Astrocyte (in vitro differentiated cells and primary cell): ENCODE data around the gene SLITRK5. TPM values are rescaled to one million over a fixed set of nuclear protein-coding genes. Genes with fewer than 3 reads are reported as not detected.

Experiments
- DNase-seq: peaks from one replicate; pipeline ENCODE4 v3.0.0-alpha.2; 2010; ENCODE audit warnings: low read depth
- FAIRE-seq: peaks from 2 replicates; lab custom pipeline; 2011; peaks lifted over from hg19 to GRCh38; lab: Jason Lieb, UNC
- H2AFZ ChIP-seq: 2 replicates; pipeline ENCODE4 v1.6.0; 2012; ENCODE audit warnings: low read depth, low read length, inconsistent platforms
- H3K27ac ChIP-seq: 2 replicates; pipeline ENCODE4 v1.5.1; 2011; ENCODE audit warnings: low read depth, low read length, inconsistent platforms
- H3K27me3 ChIP-seq: 2 replicates; pipeline ENCODE4 v1.6.0; 2011; ENCODE audit warnings: low read length, inconsistent platforms; ENCODE audit not compliant: insufficient read depth
- H3K36me3 ChIP-seq: 2 replicates; pipeline ENCODE4 v1.5.1; 2011; ENCODE audit warnings: low read length, inconsistent platforms; ENCODE audit not compliant: insufficient read depth
- H3K4me1 ChIP-seq: 2 replicates; pipeline ENCODE4 v1.5.1; 2011; ENCODE audit warnings: low read length, inconsistent platforms; ENCODE audit not compliant: insufficient read depth
- H3K4me2 ChIP-seq: 2 replicates; pipeline ENCODE4 v1.6.0; 2012; ENCODE audit warnings: low read length, inconsistent platforms
- H3K4me3 ChIP-seq: 2 replicates; pipeline ENCODE4 v1.5.1; 2011; ENCODE audit warnings: low read depth, mild to moderate bottlenecking, low read length, inconsistent platforms; ENCODE audit not compliant: insufficient read depth
- H3K79me2 ChIP-seq: 2 replicates; pipeline ENCODE4 v1.6.0; 2012; ENCODE audit warnings: mild to moderate bottlenecking, low read length, inconsistent platforms; ENCODE audit not compliant: insufficient read depth
- H3K9ac ChIP-seq: 2 replicates; pipeline ENCODE4 v1.6.0; 2012; ENCODE audit warnings: mild to moderate bottlenecking, low read length, inconsistent platforms
- H3K9me3 ChIP-seq: 2 replicates; pipeline ENCODE4 v1.5.1; 2012; ENCODE audit warnings: low read depth, mild to moderate bottlenecking, low read length, inconsistent platforms; ENCODE audit not compliant: insufficient read depth
- H4K20me1 ChIP-seq: 2 replicates; pipeline ENCODE4 v1.6.0; 2012; ENCODE audit warnings: low read length, inconsistent platforms; ENCODE audit not compliant: insufficient read depth
- H3K27ac Mint-ChIP-seq: one replicate; pipeline ENCODE4 v1.8.0; 2021; ENCODE audit warnings: mild to moderate bottlenecking, mixed read lengths; ENCODE audit not compliant: unreplicated experiment
- H3K27me3 Mint-ChIP-seq: one replicate; pipeline ENCODE4 v1.8.0; 2021; ENCODE audit warnings: low read depth, mixed read lengths; ENCODE audit not compliant: unreplicated experiment
- H3K36me3 Mint-ChIP-seq: one replicate; pipeline ENCODE4 v1.8.0; 2021; ENCODE audit warnings: low read depth, mixed read lengths; ENCODE audit not compliant: unreplicated experiment
- H3K4me1 Mint-ChIP-seq: one replicate; pipeline ENCODE4 v1.8.0; 2021; ENCODE audit warnings: low read depth, mixed read lengths; ENCODE audit not compliant: unreplicated experiment
- H3K4me3 Mint-ChIP-seq: one replicate; pipeline ENCODE4 v1.8.0; 2021; ENCODE audit warnings: mild to moderate bottlenecking, moderate library complexity, mixed read lengths; ENCODE audit not compliant: unreplicated experiment
- H3K9me3 Mint-ChIP-seq: one replicate; pipeline ENCODE4 v1.8.0; 2021; ENCODE audit warnings: mild to moderate bottlenecking, mixed read lengths; ENCODE audit not compliant: unreplicated experiment
- EZH2 ChIP-seq: IDR thresholded peaks from 2 replicates; pipeline ENCODE4 v1.6.1; 2012; ENCODE audit warnings: mild to moderate bottlenecking, low read length, inconsistent platforms; ENCODE audit not compliant: insufficient read depth
- total RNA-seq: library from RNA; stranded (reverse); gene quantifications from 2 replicates; pipeline ENCODE4 v1.2.1, GENCODE V29; 2021
- TF ChIP-seq, protein P1 (sequence below): IDR thresholded peaks from 2 replicates; pipeline ENCODE4 v1.5.1; 2011; ENCODE audit warnings: low read depth, mild to moderate bottlenecking, inconsistent platforms, low read length, moderate library complexity; ENCODE audit not compliant: insufficient read depth

The SLITRK5 gene
- total RNA-seq, 1 donor from 2014 or later, result 2.0 TPM

GRCh38 chr13:87677496-87678371 is 6.6 kb downstream of the SLITRK5 start:
- Mint-ChIP-seq H3K36me3 (peaks cover 15% of the 10 kb centered on the region), H3K9me3 (peaks cover 7% of the 10 kb centered on the region), H3K27ac (no peak overlapping the region), H3K4me3 (peak overlapping the region; percentile 81), H3K4me1 (peaks cover 3% of the 10 kb centered on the region), H3K27me3 (peaks cover 42% of the 10 kb centered on the region)
- H3K4me2 ChIP-seq, result peak overlapping the region; percentile 93
- no peaks in the 10 kb centered on the region for H3K36me3 ChIP-seq
- no peaks in the 10 kb centered on the region for H4K20me1 ChIP-seq
- H3K4me1 ChIP-seq, result peaks cover 18% of the 10 kb centered on the region
- no peak overlapping the region for H3K27ac ChIP-seq
- peaks cover 40% of the 10 kb centered on the region for H3K27me3 ChIP-seq
- no peaks in the 10 kb centered on the region for H3K9me3 ChIP-seq
- peak; percentile 61 for TF ChIP-seq EZH2
- TF ChIP-seq, protein P1, sequence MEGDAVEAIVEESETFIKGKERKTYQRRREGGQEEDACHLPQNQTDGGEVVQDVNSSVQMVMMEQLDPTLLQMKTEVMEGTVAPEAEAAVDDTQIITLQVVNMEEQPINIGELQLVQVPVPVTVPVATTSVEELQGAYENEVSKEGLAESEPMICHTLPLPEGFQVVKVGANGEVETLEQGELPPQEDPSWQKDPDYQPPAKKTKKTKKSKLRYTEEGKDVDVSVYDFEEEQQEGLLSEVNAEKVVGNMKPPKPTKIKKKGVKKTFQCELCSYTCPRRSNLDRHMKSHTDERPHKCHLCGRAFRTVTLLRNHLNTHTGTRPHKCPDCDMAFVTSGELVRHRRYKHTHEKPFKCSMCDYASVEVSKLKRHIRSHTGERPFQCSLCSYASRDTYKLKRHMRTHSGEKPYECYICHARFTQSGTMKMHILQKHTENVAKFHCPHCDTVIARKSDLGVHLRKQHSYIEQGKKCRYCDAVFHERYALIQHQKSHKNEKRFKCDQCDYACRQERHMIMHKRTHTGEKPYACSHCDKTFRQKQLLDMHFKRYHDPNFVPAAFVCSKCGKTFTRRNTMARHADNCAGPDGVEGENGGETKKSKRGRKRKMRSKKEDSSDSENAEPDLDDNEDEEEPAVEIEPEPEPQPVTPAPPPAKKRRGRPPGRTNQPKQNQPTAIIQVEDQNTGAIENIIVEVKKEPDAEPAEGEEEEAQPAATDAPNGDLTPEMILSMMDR, result no peak
- FAIRE-seq (no peak), DNase-seq (no peak)
- H2AFZ ChIP-seq, result peak overlapping the region; percentile 78
- no peaks in the 10 kb centered on the region for H3K79me2 ChIP-seq
- peak overlapping the region; percentile 60 for H3K4me3 ChIP-seq
- H3K9ac ChIP-seq, result peak overlapping the region; percentile 4

DNA sequence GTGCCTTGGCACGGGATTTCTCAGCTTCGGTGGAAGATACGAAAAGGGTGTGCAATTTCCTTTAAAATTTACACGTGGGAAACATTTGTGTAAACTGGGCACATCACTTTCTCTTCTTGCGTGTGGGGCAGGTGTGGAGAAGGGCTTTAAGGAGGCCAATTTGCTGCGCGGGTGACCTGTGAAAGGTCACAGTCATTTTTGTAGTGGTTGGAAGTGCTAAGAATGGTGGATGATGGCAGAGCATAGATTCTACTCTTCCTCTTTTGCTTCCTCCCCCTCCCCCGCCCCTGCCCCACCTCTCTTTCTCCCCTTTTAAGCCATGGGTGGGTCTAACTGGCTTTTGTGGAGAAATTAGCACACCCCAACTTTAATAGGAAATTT is 7.2 kb downstream of the SLITRK5 start:
- no peak for FAIRE-seq
- H3K36me3 Mint-ChIP-seq, result peaks cover 15% of the 10 kb centered on the region
- H3K4me3 ChIP-seq, result peak overlapping the region; percentile 60

More for the DNA sequence above, 7.2 kb downstream of the SLITRK5 start:
- H3K9me3 ChIP-seq, result no peaks in the 10 kb centered on the region
- H3K27ac Mint-ChIP-seq, result no peak overlapping the region
- H3K4me1 ChIP-seq, result peaks cover 14% of the 10 kb centered on the region
- H3K9ac ChIP-seq, result peak overlapping the region; percentile 4
- no peak for DNase-seq
- peak overlapping the region; percentile 81 for H3K4me3 Mint-ChIP-seq
- H3K9me3 Mint-ChIP-seq, result peaks cover 7% of the 10 kb centered on the region
- H3K36me3 ChIP-seq, result no peaks in the 10 kb centered on the region
- H3K27ac ChIP-seq, result no peak overlapping the region
- H4K20me1 ChIP-seq, result no peaks in the 10 kb centered on the region
- no peaks in the 10 kb centered on the region for H3K79me2 ChIP-seq
- no peak for TF ChIP-seq EZH2
- TF ChIP-seq, protein P1, result no peak
- H3K27me3 Mint-ChIP-seq, result peaks cover 40% of the 10 kb centered on the region
- peak overlapping the region; percentile 78 for H2AFZ ChIP-seq
- peaks cover 3% of the 10 kb centered on the region for H3K4me1 Mint-ChIP-seq
- peaks cover 40% of the 10 kb centered on the region for H3K27me3 ChIP-seq
- H3K4me2 ChIP-seq, result peak overlapping the region; percentile 93
